Fibroblast of lung (primary cell): Measurements from ENCODE around the gene MANBA.

Experiments
- CTCF ChIP-seq, 2 donors: IDR thresholded peaks in 1 of 2; conservative IDR thresholded peaks in 1 of 2; 1 replicate in 1 of 2; 2 replicates in 1 of 2; pipeline ENCODE4 v1.5.1; 2011 to 2012; ENCODE audit warnings: low read length in 2 of 2, control low read depth in 1 of 2, inconsistent platforms in 1 of 2, low read depth in 1 of 2, mild to moderate bottlenecking in 1 of 2
- EZH2 ChIP-seq: IDR thresholded peaks from 2 replicates; pipeline ENCODE4 v1.5.1; 2012; ENCODE audit warnings: low read length, control low read depth, mild to moderate bottlenecking; ENCODE audit errors: missing control alignments

- no peak for TF ChIP-seq CTCF (conservative IDR thresholded peaks at IDR 0.05 in 1 of 2, IDR thresholded peaks at IDR 0.05 in 1 of 2; ENCODE audit: low read depth in 1 of 2, low read length in 2 of 2)
- no peak for TF ChIP-seq EZH2
These were observed 20.8 kb upstream of the MANBA start for GRCh38 chr4:102781570-102781969.
